BLaER1 (cell line): ENCODE results near the gene SNN.

Experiments
- H3K27ac ChIP-seq: shearing (Covaris generic); formaldehyde crosslinking; 2 replicates; pipeline ENCODE4 v1.8.1; 2022
- H3K27me3 ChIP-seq: shearing (Covaris generic); formaldehyde crosslinking; 2 replicates; pipeline ENCODE4 v1.8.1; 2022
- H3K36me3 ChIP-seq: shearing (Covaris generic); formaldehyde crosslinking; 2 replicates; pipeline ENCODE4 v1.8.1; 2022
- H3K4me1 ChIP-seq: shearing (Covaris generic); formaldehyde crosslinking; 2 replicates; pipeline ENCODE4 v1.8.1; 2022
- H3K4me2 ChIP-seq: shearing (Covaris generic); formaldehyde crosslinking; 2 replicates; pipeline ENCODE4 v1.8.1; 2022
- H3K4me3 ChIP-seq: shearing (Covaris generic); formaldehyde crosslinking; 2 replicates; pipeline ENCODE4 v1.8.1; 2022
- H3K9ac ChIP-seq: shearing (Covaris generic); formaldehyde crosslinking; 2 replicates; pipeline ENCODE4 v1.8.1; 2022
- H3K9me3 ChIP-seq: shearing (Covaris generic); formaldehyde crosslinking; 2 replicates; pipeline ENCODE4 v1.8.1; 2022
- H4K20me1 ChIP-seq: shearing (Covaris generic); formaldehyde crosslinking; 2 replicates; pipeline ENCODE4 v1.8.1; 2022
- Cebpa-rat ChIP-seq: shearing (Covaris generic); IDR thresholded peaks from 2 replicates; pipeline ENCODE4 v1.8.1; 2022

Gene SNN

DNA sequence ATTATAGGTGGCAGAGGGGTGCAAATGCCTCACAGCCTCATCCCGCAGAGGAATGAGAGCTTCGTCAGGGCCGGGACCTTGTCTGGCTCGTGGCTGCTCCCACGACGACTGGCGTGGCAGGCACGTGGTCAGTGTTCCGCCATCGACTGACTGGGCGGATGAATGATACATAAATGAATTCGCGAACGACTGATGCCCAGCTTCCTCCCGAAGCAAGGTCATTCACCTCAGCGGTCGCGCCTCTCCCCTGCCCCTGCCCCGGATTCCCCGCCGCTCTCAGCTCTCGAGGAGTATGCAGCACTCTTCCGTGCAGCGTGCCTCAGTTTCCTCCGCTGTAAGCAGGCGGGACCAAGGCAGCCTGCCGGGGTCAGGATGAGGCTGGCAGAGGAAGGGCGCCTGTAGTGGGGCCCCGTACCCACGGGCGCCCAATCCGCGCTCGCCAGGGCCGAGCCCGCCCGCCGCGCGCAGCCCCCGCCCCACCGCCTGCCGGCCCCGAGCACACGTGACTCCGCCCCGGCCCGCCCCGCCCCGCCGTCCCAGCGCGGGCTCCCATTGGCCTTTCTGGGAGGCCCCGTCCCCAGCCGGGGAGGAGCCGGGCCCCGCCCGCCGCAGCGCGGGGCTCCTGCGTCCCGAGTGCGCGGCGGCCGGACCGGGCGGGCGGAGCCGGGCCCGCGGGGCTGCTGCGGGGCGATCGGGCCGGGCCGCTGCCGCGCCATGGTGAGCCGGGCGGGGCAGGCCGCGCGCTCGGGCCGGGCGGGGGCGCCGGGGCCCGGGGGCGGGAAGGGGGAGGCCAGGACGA lies at the start of gene SNN:
SNN (plus strand) TSS at position 632 of the 799 bp plus-strand sequence. CDS start 7,605 bp downstream, outside the sequence.
- Histone ChIP-seq H4K20me1 (peaks cover 43% of the 10 kb centered on the region), H3K36me3 (peaks cover under 1% of the 10 kb centered on the region; the same call in 1 of the 2 replicates), H3K9me3 (no peaks in the 10 kb centered on the region), H3K4me2 (peak within 1 kb of the TSS; percentile 98), H3K27ac (peak within 1 kb of the TSS; percentile 90), H3K9ac (peak within 1 kb of the TSS; percentile 90), H3K27me3 (no peaks in the 10 kb centered on the region), H3K4me1 (peaks cover 91% of the 10 kb centered on the region), H3K4me3 (peak within 1 kb of the TSS; percentile 97)
- TF ChIP-seq Cebpa-rat: no peak

DNA sequence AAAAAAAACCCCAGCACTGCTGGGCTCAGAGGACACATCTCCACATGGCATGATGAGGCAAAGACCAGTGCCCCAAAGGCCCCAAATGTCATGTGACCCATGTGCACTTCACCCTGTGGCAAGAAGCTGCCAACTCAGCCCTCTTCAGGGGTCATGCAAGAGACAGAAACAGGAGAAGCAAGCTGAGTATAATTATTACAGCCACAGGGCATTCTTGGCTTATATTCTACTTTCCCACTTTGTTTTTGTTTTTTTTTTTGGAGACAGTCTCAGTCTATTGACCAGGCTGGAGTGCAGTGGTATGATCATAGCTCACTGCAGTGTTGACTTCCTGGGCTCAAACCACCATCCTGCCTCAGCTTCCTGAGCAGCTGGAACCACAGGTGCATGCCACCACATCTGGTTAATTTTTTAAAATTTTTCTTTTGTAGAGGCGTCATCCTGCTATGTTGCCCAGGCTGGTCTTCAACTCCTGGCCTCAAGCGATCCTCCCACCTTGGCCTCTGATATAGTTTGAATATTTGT lies 48.9 kb upstream of the SNN start:
- peak overlapping the region; percentile 98 for H3K27ac ChIP-seq
- no peak overlapping the region for H3K4me3 ChIP-seq
- H3K4me2 ChIP-seq: peak overlapping the region; percentile 88
- H3K9ac ChIP-seq: peak overlapping the region; percentile 82
- H4K20me1 ChIP-seq: no peaks in the 10 kb centered on the region
- no peaks in the 10 kb centered on the region for H3K36me3 ChIP-seq
- peaks cover 97% of the 10 kb centered on the region for H3K4me1 ChIP-seq
- no peak for TF ChIP-seq Cebpa-rat
- peaks cover 6% of the 10 kb centered on the region; the same call in 1 of the 2 replicates for H3K9me3 ChIP-seq
- no peaks in the 10 kb centered on the region for H3K27me3 ChIP-seq

DNA sequence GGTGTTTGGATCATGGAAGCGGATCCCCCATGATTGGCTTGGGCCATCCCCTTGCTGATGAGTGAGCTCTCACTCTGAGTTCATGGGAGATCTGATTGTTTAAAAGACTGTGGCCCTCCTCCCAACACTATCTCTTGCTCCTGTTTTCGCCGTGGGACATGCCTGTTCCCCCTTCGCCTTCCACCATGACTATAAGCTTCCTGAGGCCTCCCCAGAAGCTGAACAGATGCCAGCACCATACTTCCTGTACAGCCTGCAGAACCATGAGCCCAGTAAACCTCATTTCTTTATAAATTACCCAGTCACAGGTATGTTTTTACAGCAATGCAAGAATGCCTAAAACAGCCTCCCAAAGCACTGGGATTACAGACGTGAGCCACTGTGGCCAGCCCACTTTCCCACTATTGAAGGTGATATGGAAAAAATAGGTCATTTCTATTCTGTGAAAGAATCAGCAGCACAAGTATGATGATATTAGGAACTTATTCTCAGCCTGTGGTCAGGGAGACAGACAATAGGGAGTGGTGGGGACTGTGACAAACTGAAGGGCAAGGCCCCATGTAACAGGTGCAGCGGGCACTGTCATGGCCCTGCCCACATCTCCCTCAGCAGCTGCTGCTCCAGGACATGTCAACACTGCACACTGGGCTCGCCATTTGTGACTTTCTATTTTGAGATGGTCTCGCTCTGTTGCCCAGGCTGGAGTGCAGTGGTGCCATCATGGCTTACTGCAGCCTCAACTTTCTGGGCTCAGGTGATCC lies 47.8 kb upstream of the SNN start:
- TF ChIP-seq Cebpa-rat: no peak
- Histone ChIP-seq H3K4me3 (no peak overlapping the region), H3K9ac (peak overlapping the region; percentile 82; the same call in 1 of the 2 replicates), H4K20me1 (no peaks in the 10 kb centered on the region), H3K27me3 (no peaks in the 10 kb centered on the region), H3K27ac (peak overlapping the region; percentile 98), H3K9me3 (peaks cover 6% of the 10 kb centered on the region; the same call in 1 of the 2 replicates), H3K4me1 (peaks cover 97% of the 10 kb centered on the region), H3K36me3 (no peaks in the 10 kb centered on the region), H3K4me2 (peak overlapping the region; percentile 88)

DNA sequence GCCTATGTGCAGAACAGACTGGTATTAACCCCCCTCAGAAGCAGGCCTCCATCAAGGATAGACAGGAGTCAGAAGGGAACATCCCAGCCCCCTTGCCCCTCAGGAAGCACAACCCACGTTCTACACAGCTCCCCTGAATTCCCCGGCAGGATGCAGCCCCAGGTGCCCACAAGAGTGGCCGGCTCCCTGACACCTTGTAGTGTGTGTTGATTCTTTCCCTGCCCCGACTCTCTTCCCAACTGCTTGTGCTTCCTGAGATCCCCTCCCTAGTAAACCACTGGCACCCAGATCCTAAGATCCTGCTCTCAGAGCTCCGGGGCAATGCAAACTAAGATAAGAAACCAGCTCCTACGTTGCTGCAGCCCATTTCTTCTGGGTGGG lies 46.7 kb upstream of the SNN start:
- Histone ChIP-seq H3K27me3 (no peaks in the 10 kb centered on the region), H3K4me1 (peaks cover 99% of the 10 kb centered on the region), H3K9me3 (peaks cover 6% of the 10 kb centered on the region; the same call in 1 of the 2 replicates), H3K36me3 (no peaks in the 10 kb centered on the region), H3K27ac (peak overlapping the region; percentile 98), H3K4me2 (peak overlapping the region; percentile 88), H3K4me3 (peak overlapping the region; percentile 53), H4K20me1 (no peaks in the 10 kb centered on the region), H3K9ac (peak overlapping the region; percentile 82)
- no peak for TF ChIP-seq Cebpa-rat

DNA sequence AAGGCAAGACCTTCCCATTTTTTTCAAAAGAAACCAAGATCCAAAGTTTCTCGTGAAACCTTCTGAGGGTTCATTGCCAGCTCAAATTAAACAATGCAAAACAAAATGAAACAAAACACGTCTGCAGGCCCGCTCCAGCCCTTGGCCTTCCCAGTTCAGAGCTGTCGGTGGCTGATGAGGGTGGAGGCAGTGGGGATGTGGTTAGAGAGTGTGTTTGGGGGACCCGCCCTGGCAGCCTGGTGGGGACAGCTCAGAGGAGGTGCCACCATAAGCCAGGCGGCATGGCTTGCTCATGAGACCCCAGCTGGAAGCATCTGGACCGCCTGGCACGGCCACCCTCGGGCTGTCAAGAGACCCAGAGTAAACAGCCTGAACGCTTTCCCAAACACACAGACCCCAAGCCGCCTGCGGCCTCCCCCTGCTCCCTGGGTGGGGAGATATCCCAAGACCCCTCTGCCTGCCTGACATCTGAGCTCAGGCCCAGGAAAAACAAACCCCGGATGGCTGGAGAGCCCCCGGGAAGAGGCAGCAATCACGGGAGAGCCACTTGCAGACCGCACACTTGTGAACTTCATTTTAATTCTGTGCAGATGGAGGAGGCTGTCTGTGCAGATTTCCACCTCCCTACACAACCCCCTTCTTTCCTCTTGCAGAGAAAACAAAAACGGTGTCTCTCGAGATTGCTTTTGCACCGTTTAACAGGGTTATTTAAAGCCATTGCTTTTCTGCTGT lies 46.2 kb upstream of the SNN start:
- Histone ChIP-seq H3K36me3 (no peaks in the 10 kb centered on the region), H3K4me3 (peak overlapping the region; percentile 53), H4K20me1 (no peaks in the 10 kb centered on the region), H3K9me3 (peaks cover 6% of the 10 kb centered on the region; the same call in 1 of the 2 replicates), H3K9ac (peak overlapping the region; percentile 82), H3K4me2 (peak overlapping the region; percentile 88), H3K27ac (peak overlapping the region; percentile 98), H3K27me3 (no peaks in the 10 kb centered on the region), H3K4me1 (peaks cover 100% of the 10 kb centered on the region)
- no peak for TF ChIP-seq Cebpa-rat

DNA sequence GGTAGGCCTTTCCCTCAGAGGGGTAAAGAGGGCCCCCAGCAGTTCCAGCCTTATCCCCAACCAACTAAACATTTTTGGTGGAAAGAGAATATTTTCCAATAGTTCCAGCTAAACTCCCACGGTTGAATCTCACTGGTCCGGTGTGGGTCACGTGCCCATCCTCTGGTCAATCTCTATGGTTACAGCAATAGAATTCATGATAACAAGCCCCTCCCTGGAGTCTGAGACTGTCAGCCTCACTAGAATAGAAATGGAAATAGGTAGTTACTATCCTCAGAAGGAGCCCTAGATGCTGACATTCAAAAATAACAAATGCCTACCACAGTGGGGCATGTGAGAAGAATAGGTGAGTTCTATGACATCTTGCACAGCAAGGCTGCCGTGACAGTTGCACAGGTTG lies 44.0 kb upstream of the SNN start:
- peak overlapping the region; percentile 98 for H3K27ac ChIP-seq
- no peak overlapping the region for H3K9ac ChIP-seq
- H3K4me2 ChIP-seq: peak overlapping the region; percentile 88
- H3K9me3 ChIP-seq: peaks cover 6% of the 10 kb centered on the region; the same call in 1 of the 2 replicates
- H3K36me3 ChIP-seq: no peaks in the 10 kb centered on the region
- H3K4me1 ChIP-seq: peaks cover 100% of the 10 kb centered on the region
- no peak for TF ChIP-seq Cebpa-rat
- H3K4me3 ChIP-seq: no peak overlapping the region
- H3K27me3 ChIP-seq: no peaks in the 10 kb centered on the region
- no peaks in the 10 kb centered on the region for H4K20me1 ChIP-seq

DNA sequence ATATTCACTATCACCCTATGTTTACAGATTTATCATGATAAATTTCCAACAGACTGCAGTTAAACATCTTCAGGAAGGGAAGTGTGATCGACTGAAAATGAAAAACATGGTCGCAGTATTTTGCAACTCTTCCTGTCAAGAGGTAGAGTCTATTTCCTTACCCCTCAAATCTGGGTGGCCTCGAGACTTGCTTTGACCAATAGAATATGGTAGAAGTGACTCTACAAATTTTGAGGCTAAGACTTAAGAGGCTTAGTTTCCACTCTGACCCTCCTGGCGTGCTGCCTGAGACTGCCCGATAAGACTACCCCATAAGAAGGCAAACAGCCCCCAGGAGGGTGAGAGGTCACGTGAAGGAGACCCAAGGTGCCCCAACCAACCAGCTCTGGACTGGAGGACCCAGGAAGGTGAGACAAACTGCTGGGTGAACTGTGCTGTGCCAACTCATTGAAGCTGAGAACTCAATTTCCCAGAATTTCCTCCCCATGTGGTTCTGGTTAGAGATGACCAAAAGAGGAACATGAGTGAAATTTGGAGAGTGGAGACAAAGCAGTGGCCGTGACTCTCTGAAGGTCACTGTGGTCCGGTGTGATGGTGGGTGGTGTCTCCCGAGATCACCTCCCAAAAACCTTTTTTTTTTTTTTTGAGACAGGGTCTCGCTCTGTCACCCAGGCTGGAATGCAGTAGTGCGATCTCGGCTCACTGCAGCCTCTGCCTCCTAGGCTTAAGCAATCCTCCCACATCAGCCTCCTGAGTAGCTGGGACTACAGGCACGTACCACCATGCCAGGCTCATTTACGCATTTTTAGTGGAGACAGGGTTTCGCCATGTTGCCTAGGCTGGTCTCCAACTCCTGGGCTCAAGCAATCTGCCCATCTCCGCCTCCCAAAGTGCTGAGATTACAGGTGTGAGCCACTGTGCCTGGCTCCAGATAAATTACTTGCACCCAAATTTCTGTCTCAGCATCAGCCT lies 43.3 kb upstream of the SNN start:
- Histone ChIP-seq H3K4me3 (no peak overlapping the region), H3K27ac (peak overlapping the region; percentile 98), H3K4me2 (peak overlapping the region; percentile 88), H4K20me1 (no peaks in the 10 kb centered on the region), H3K36me3 (no peaks in the 10 kb centered on the region), H3K4me1 (peaks cover 99% of the 10 kb centered on the region), H3K27me3 (no peaks in the 10 kb centered on the region), H3K9ac (peak overlapping the region; percentile 57), H3K9me3 (peaks cover 6% of the 10 kb centered on the region; the same call in 1 of the 2 replicates)
- no peak for TF ChIP-seq Cebpa-rat

DNA sequence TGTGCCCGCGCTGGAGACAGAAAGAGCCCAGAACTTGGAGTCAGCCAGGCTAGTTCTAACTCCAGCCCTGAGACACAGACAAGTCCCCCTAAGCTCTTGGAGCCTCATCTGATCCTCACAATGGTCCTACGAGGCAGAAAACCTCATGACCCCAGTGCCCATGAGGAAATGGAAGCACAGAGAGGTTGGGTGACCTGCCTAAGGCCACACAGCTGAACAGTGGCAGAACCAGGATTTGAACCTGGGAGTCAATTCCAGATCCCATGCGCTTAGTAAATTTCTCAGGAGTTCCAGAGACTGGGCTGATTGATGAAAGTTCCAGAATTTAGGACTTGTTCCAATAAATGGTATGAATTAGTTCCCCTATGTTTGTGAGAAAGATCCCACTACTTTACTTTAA lies 42.5 kb upstream of the SNN start:
- H3K9ac ChIP-seq: no peak overlapping the region

More for the DNA sequence above, 42.5 kb upstream of the SNN start:
- no peaks in the 10 kb centered on the region for H3K27me3 ChIP-seq
- H3K4me3 ChIP-seq: no peak overlapping the region
- H3K27ac ChIP-seq: peak overlapping the region; percentile 98
- no peaks in the 10 kb centered on the region for H3K9me3 ChIP-seq
- no peak for TF ChIP-seq Cebpa-rat
- no peaks in the 10 kb centered on the region for H3K36me3 ChIP-seq
- no peaks in the 10 kb centered on the region for H4K20me1 ChIP-seq
- H3K4me2 ChIP-seq: peak overlapping the region; percentile 88
- peaks cover 99% of the 10 kb centered on the region for H3K4me1 ChIP-seq
